HG02970 (cell line): ENCODE results near the gene MBTPS1.
A peak's percentile ranks its signal among the peaks of the same experiment; 100 is the strongest.

Experiments used
- ATAC-seq: cut with Tn5 transposase; IDR thresholded peaks from one replicate; pipeline ENCODE4 v1.9.1; 2021; ENCODE audit warnings: mild to moderate bottlenecking, moderate library complexity, moderate number of reproducible peaks; ENCODE audit not compliant: unreplicated experiment, low FRiP score

Gene MBTPS1

GRCh38 chr16:84116720-84117493 is at the start of gene MBTPS1:
MBTPS1 (minus strand) TSS chr16:84116942; CDS start chr16:84101783, 15,159 bp downstream.
- ATAC-seq: peak; percentile 93

GRCh38 chr16:84165746-84166145 is 49.0 kb upstream of the MBTPS1 start:
- ATAC-seq: no peak

GRCh38 chr16:84161801-84162200 is 45.1 kb upstream of the MBTPS1 start:
- no peak for ATAC-seq

DNA sequence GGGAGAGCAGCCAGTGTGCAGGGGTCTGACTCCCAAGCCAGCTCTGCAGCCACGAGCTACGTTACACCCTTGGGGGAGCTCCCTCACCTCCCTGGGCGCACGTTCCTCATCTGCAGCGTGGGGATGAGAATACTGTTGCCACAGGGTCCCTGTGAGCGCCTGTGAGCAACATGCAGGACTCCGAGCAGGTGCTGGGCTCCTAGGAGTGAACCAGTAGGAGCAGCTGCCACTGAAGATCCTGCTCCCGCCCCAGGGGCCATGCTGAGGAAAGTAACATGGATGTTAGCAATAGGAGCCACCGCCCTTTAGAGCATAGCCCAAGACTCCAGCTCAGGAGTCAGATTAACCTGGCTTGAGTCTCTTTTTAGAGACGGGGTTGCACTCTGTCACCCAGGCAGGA is 44.3 kb upstream of the MBTPS1 start:
- ATAC-seq: no peak

GRCh38 chr16:84159800-84160199 is 43.1 kb upstream of the MBTPS1 start:
- ATAC-seq: no peak

- ATAC-seq: no peak
Measured at GRCh38 chr16:84159007-84159406, 42.3 kb upstream of the MBTPS1 start.

DNA sequence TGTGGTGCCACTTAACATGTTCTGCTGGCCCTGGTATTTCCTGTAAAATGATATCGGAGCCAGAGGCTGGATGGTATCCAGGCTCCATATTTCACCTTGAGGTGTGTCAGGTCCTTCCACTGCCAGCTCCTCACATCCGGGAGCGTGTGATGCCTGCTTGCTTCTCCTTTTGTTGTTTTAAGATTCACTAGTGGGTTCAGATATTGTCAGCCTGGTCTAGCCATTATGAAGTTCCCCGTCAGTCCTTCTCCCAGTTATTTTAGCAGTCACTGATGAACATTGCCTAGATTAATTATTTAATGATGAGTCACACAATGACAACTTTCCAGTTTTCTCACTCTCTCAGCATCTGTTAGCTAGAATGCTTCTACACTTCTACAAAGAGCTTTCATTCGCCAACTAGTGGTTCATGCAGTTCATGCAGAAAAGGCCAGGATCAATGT is 39.6 kb upstream of the MBTPS1 start:
- no peak for ATAC-seq

- ATAC-seq: no peak
Measured at GRCh38 chr16:84155771-84156170, 39.0 kb upstream of the MBTPS1 start.

GRCh38 chr16:84155226-84155625 is 38.5 kb upstream of the MBTPS1 start:
- ATAC-seq: no peak

- ATAC-seq: no peak
Measured at GRCh38 chr16:84153660-84154214, 37.0 kb upstream of the MBTPS1 start.

DNA sequence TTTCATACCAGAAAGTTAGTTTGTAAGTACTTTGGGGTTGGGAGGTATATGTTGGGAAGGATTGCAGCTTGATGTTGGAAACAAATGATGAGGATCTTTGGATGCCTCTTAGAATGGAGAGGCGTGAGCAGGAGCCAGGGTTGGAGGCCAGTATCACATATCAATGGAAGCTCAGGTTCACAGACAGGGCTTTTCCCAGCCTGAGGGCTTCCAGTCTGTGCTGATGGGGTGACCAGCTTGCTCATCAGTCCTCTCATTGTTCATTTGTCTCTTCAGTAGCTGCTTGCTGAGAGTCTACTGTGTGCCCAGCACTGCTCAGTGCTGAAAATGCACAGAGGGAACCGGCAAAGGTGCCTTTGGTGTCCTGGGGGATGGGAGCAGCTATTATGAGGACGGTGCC is 34.2 kb upstream of the MBTPS1 start:
- ATAC-seq: no peak

DNA sequence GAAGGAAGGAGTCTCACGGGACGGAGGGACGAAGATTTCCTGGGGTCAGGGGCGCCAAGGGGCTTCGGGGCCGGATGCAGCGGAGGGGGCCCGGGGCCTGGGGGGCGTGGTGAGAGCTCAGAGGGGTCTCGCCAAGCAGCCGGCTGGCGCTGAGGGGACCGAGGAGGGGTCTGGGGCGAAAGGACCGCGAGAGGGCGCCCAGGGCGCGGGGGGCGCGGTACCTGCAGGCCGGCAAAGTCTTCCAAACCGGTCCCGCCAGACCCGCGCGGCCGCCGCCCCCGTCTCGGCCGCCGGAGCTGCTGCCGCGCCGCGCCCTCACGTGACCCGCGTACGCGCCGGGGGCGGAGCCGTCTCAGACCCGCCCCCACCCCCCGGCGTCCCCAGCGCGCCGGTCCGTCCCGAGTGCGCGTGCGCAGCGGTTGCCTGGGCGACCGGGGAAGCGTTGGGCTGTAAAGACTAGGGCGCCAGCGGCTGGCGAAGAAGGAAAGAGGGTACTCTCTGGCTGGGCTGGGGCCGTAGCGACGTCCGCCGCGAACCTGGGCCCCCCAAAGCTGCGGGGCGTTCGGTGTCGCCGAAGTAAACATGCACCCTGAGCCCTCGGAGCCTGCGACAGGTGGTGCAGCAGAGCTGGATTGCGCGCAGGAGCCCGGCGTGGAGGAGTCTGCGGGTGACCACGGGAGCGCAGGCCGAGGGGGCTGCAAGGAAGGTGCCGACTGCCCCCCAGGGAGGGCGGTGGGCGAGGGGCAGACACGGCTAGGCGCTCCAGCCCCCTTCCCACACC is 28.3 kb upstream of the MBTPS1 start, which contains the start of the genes DNAAF1 and HSDL1:
DNAAF1 (plus strand) TSS at position 450 of the 781 bp plus-strand sequence; CDS start at position 583, 133 bp downstream.
HSDL1 (minus strand) TSS at position 319 of the 781 bp plus-strand sequence. CDS start 13,856 bp downstream, outside the sequence.
- ATAC-seq: peak; percentile 78

GRCh38 chr16:84144209-84144858 is 27.6 kb upstream of the MBTPS1 start:
- peak; percentile 16 for ATAC-seq

DNA sequence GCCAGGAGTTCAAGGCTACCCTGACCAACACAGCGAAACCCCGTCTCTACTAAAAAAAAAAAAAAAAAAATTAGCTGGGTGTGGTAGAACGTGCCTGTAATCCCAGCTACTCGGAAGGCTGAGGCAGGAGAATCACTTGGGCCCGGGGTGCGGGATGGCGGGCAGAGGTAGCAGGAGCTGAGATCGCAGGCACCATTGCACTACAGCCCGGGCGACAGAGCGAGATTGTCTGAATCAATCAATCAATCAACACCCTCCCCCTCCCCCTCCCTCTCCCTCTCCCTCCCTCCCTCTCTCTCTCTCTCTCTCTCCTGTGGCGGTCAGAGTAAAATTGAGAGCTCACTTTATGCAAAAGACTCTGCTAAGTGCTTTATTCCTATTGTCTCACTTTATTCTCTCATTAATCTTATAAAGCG is 27.1 kb upstream of the MBTPS1 start:
- no peak for ATAC-seq

GRCh38 chr16:84143081-84143480 is 26.3 kb upstream of the MBTPS1 start:
- ATAC-seq: no peak

- ATAC-seq: no peak
Measured at GRCh38 chr16:84141143-84141670, 24.5 kb upstream of the MBTPS1 start.

- ATAC-seq: no peak
Measured at GRCh38 chr16:84139628-84140258, 23.0 kb upstream of the MBTPS1 start.

DNA sequence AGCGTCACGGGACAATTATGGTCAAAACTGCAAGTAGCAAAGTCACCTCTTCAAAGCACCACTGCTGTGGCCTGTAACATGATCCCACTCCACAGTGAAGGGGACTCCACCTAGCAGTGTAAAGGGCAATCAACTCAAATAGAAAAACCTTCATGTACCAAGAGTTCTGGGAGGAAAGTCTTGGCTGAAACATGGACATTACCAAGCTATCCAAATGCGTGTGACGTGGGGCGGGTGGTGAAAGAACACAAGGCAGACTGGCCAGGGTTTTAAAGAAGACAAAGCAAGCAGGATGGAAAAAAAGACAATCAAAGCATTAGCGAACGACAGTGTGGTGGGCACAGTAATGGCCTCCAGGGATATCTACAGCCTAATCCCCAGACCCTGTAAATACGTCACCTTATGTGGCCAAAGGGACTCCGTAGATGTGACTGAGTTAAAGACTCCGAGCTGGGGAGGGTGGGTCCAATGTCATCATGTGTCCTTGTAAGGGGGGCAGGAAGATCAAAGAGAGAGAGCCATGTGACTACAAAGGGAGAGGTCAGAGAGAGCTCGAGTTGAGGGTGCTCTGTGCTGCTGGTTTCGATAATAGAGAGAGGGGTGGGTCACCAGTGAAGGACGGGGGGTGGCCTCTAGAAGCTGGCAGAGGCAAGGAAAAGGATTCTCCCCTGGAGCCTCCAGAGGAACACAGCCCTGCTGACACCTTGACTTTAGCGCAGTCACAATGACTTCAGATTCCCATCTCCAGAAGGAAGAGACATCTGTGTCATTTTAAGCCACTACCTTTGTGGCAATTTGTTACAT is 22.3 kb upstream of the MBTPS1 start:
- no peak for ATAC-seq

DNA sequence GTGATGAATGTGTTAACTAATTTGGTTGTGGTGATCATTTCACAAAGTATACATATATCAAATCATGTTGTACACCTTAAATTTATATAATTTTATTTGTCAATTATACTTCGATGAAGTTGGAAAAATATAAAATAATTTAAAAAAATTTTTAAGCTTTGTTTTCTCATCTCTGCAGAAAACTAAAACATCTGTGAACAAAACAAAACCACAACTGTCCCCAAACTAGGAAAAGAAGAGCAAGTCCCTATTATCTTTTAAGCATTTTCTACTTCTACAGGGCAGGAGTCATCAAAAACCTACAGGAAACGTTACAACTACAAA is 21.7 kb upstream of the MBTPS1 start:
- no peak for ATAC-seq
